NCI-H82 treated with DMSO at 0.1 percent for 48 hours (cell line): ENCODE results near the gene TRRAP.
"Not testable (repeated sequence)": the region's sequence is repeated elsewhere in the genome, so short reads cannot be mapped to it uniquely, and the experiment has no call there.

Experiments
- DNase-seq: peaks from one replicate; lab custom pipeline; 2025; ENCODE audit not compliant: unreplicated experiment; lab: John Stamatoyannopoulos, UW

Gene TRRAP

GRCh38 chr7:99046262-99046661 is 167.9 kb downstream of the TRRAP start:
- not testable (repeated sequence) for DNase-seq

GRCh38 chr7:99046722-99047121 is 168.4 kb downstream of the TRRAP start:
- DNase-seq = no peak

DNA sequence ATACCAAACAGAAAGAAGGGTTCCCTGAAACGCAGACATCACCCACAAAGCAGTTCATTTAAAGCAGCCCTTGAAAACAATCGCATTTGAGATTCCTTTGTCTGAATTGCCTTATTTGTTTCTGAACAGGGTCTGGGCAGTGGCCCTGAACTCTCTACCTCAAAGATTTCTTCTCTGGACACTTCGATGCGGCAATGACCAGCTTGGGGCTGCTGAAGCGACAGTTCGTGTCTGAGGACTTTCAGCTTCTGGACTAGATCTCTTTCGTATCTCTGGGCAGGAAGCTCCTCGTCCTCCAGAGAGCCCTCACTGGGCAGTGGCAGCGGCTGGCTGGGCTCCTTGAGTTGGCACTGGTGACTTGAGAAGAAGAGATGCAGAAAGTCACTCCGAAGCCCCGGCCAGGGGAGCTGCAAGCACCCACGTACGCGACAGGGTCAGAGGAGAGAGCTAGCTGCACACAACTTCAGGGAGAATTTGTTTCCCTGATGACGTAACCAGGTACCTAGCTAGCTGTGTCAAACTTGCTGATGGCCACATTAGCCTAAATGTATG is 169.3 kb downstream of the TRRAP start:
- DNase-seq = no peak

DNA sequence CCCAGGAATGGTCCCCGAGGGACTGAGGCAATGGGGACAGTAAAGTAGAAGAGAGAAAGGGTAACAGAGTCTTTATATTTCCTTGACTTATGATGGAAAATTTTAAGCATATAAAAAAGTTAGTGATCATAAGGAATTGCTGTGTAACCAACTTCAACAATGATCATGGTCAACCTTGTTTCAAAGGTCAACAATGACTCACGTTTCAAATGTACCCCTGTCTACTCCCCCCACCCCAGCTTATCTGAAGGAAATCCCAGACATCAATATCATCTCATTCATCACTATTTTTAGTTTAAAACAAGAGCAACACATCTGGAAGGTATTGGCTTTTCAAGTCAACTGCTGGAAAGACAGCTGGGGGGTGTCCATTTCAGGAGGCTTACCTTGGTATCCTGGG is 172.6 kb downstream of the TRRAP start:
- DNase-seq = no peak

- DNase-seq = no peak
These were observed 176.4 kb downstream of the TRRAP start for GRCh38 chr7:99054781-99055180.

DNA sequence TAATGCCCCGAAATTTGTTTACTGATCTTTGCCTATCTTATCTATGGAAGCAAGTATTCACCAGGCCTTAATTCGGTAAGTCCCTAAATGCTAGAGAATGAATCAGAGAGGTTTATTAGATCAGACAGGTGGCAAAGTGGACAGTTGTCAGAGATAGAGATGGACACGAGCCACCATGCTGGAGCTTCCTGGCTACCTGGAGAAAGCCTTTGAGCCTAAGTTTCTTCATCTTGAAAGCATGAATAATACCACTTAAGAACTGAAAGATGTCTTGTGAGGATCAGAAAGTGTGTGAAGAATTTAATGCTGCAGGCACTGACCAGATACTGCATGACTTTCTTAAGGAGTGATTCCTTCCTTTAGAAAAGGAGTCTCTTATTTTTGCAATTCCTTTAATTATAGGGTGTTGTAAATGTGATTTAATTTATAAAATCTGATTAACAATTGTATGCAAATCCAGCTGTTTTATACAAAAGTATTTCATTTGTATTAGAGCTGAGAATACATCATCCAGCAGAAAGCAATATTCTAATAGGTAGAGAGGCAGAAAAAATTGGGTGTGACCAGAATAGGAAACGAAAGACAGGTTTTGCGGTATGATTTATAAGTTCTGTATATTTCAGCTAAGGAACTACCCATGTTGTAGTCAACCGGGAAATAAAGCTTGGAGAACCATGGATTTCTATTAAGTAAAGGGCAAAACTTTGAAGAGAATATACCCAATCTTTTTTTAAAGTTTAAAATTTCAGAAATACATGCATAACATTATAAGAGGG is 182.9 kb downstream of the TRRAP start:
- no peak for DNase-seq
